Dendritic cell treated with granulocyte-macrophage colony-stimulating factor and Interleukin-4, amounts not matched to agents 40 ng/mL and 50 ng/mL, for 4 days (primary cell): ENCODE results near the gene EMC1.
"Not testable (repeated sequence)": the region's sequence is repeated elsewhere in the genome, so short reads cannot be mapped to it uniquely, and the experiment has no call there.

Experiments used
- H3K27ac Mint-ChIP-seq: one replicate; pipeline ENCODE4 v1.8.0; 2022; ENCODE audit warnings: mild to moderate bottlenecking, mixed read lengths
- H3K27me3 Mint-ChIP-seq: one replicate; pipeline ENCODE4 v1.8.0; 2022; ENCODE audit warnings: mild to moderate bottlenecking, mixed read lengths
- H3K36me3 Mint-ChIP-seq: one replicate; pipeline ENCODE4 v1.8.0; 2022; ENCODE audit warnings: low read depth, mixed read lengths
- H3K4me1 Mint-ChIP-seq: one replicate; pipeline ENCODE4 v1.8.0; 2022; ENCODE audit warnings: low read depth, mixed read lengths
- H3K4me3 Mint-ChIP-seq: one replicate; pipeline ENCODE4 v1.8.0; 2022; ENCODE audit warnings: mild to moderate bottlenecking, moderate library complexity, mixed read lengths
- H3K9me3 Mint-ChIP-seq: one replicate; pipeline ENCODE4 v1.8.0; 2022; ENCODE audit warnings: mixed read lengths
- intact Hi-C: fragments of 100-400 bp; cut with micrococcal nuclease; formaldehyde crosslinking; loops from one replicate; pipeline ENCODE4 v1.15.0; 2022

The EMC1 gene

DNA sequence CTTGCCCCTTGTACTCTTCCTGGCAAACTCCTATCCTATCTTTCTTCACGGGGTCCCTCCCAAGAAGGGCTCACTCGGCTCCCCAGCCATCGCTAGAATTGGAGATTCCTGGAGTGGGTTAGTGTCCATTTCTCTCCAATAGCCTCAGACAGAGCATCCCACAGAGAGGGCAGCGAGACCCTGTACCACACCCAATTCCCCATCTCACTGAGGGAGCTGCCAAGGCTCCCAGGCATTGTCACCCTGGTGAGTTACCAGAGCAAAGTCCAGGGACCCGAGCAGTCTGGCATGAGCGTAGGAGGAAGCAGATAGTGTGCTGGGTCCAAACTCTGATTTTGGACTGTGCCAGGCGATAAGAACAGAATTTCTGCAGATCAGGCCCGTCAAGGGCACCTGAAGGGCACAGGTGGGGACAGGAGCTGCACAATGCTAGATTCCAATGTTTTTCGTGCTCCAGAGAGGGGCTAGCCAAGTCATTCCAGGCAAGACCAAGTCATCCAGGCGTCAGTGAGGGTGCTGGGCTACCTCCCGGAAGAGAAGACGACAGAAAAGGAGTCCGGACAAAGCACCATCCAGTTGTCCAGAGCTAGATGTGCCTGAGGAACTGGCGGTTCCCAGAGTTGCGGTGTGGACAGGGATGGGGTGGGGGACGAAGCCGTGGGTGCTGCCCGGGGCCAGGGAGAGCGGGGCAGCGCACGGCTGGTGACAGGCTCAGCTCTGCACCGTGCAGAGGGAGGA, 22.0 kb upstream of the EMC1 start:
- Mint-ChIP-seq H3K36me3 (no peaks in the 10 kb centered on the region), H3K4me3 (peak overlapping the region; percentile 21), H3K27me3 (peaks cover 33% of the 10 kb centered on the region), H3K9me3 (peaks cover 8% of the 10 kb centered on the region), H3K27ac (no peak overlapping the region), H3K4me1 (peaks cover 10% of the 10 kb centered on the region)
- intact Hi-C loops: no loop called here

GRCh38 chr1:19272064-19272463, 20.7 kb upstream of the EMC1 start:
- Mint-ChIP-seq H3K27ac (no peak overlapping the region), H3K27me3 (peaks cover 33% of the 10 kb centered on the region), H3K4me1 (peaks cover 10% of the 10 kb centered on the region), H3K9me3 (peaks cover 8% of the 10 kb centered on the region), H3K4me3 (no peak overlapping the region), H3K36me3 (no peaks in the 10 kb centered on the region)
- intact Hi-C loops: no loop called here

- H3K36me3 Mint-ChIP-seq, H3K9me3 Mint-ChIP-seq, H3K4me3 Mint-ChIP-seq, H3K27ac Mint-ChIP-seq, intact Hi-C loops, H3K4me1 Mint-ChIP-seq: not testable (repeated sequence)
- H3K27me3 Mint-ChIP-seq: peaks cover 29% of the 10 kb centered on the region
Observed at GRCh38 chr1:19270343-19270730, 19.0 kb upstream of the EMC1 start.

DNA sequence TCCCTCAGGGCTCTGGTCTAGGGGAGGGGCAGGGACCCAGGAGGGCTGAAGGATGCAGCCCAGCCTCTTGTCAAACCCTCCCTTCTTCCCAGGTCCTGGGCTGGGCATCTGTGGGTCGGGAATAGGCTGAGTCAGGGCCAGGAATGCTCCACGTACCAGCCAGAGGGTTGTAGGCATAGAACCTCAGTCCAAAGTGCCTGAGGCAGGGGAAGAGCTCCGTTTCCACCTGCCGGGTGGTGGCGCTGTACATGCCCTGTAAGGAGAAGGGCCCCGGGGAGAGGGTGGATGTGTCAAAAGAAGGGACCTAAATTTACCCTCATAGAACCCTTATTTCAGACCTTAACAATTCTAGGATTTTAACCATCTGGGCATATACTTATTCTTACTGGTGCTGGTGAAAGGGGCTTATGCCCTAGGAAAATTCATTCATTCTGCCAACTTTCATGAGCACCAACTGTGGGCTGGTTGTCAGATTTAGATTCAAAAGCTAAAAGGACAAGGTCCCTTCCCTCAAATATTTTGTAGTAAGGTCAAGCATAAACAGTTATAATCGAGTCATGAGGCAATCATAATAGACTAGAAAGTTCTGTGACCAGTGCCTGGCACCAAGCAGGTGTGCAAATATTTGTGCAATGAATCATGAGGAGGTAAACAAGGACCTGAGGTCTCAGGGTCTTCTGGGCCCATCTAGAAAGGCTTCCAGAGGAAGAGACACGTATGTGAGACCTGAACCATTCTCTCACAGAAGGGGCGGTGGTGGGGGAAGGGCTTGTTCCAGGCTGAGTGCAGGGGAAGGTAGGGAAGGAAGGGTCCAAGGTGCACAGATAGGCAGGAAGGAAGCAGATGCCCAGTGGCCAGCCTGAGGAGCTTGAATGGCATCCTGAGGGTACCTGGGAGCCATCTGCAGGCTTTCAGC, 18.4 kb upstream of the EMC1 start:
- H3K9me3 Mint-ChIP-seq, intact Hi-C loops, H3K27ac Mint-ChIP-seq: not testable (repeated sequence)

GRCh38 chr1:19268445-19268844, 17.1 kb upstream of the EMC1 start:
- peaks cover 1% of the 10 kb centered on the region for H3K4me1 Mint-ChIP-seq
- peaks cover 11% of the 10 kb centered on the region for H3K27me3 Mint-ChIP-seq
- intact Hi-C loops: no loop called here
- H3K36me3 Mint-ChIP-seq: no peaks in the 10 kb centered on the region
- no peaks in the 10 kb centered on the region for H3K9me3 Mint-ChIP-seq
- no peak overlapping the region for H3K27ac Mint-ChIP-seq
- H3K4me3 Mint-ChIP-seq: no peak overlapping the region

More for the DNA sequence above, 18.4 kb upstream of the EMC1 start:
- H3K4me3 Mint-ChIP-seq, H3K36me3 Mint-ChIP-seq, H3K4me1 Mint-ChIP-seq: not testable (repeated sequence)
- peaks cover 24% of the 10 kb centered on the region for H3K27me3 Mint-ChIP-seq

DNA sequence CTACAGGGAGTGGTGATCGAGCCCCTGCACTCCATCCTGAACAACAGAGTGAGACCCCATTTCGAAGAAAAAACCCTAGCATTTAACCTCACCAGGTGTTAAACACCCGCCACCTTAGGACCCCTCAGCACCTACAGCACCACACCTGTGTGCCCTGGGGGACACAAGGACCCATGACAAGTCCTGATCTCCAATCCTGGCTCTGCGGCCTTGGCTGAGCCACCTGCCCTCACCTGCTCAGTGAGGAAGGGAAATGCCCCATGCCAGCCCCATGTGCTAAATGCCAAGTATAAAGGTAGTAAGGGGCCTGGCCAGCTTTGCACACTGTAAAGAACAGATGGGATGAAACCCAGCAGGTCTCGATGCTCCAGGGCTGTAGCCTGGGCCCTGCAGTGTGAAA, 11.4 kb upstream of the EMC1 start:
- Mint-ChIP-seq H3K27ac (no peak overlapping the region), H3K9me3 (no peaks in the 10 kb centered on the region), H3K27me3 (no peaks in the 10 kb centered on the region), H3K4me3 (no peak overlapping the region), H3K36me3 (peaks cover 30% of the 10 kb centered on the region), H3K4me1 (peaks cover 16% of the 10 kb centered on the region)
- intact Hi-C loops: no loop called here

GRCh38 chr1:19262047-19262446, 10.7 kb upstream of the EMC1 start:
- Mint-ChIP-seq H3K4me3 (no peak overlapping the region), H3K9me3 (no peaks in the 10 kb centered on the region), H3K27ac (no peak overlapping the region), H3K4me1 (peaks cover 23% of the 10 kb centered on the region), H3K27me3 (no peaks in the 10 kb centered on the region), H3K36me3 (peaks cover 37% of the 10 kb centered on the region)
- intact Hi-C loops: no loop called here

DNA sequence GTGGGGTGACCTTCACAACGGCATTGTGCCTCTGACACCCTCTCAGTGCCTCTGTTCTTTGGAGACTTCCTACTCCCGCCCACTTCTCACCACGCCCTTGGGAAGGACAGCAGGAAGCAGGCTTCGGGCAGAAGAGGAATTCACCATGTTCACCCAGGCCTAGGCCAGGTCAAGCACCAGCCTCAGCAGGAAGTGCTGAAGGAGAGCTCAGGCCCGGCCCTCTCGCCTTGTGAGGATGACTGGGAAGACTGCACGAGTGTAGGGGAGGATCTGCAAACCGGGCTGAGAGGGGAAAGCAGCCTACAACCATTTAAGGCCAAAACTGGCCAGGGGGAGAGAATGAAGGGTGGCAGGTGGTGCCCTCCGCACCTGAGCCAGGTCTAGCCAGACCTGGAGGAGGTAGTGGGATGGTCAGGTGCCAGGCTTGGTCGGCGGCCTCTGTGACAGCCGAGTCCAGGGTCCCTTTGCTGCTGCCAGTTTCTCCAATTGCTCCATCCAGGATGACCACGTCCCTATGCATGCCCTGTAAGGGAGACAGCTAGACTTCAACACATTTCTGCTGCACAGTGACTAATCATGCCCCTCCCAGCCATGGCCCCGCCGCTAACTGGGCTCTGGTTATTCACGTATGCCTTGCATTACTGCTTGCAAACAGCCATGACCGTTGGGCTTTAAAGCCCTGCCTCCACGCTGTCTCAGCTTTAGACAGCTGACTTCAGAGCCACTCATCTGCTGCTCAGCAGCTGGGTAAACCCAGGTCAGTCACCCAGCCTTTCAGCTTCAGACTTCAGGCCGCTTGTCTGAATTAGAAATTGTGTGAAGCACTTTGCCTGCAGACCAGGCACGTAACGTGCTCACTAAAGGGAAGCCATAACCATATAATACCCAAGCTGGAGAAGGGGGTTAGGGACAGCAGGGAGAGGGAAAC, 9.2 kb upstream of the EMC1 start:
- H3K27me3 Mint-ChIP-seq: no peaks in the 10 kb centered on the region
- H3K27ac Mint-ChIP-seq: peak overlapping the region; percentile 50
- no peaks in the 10 kb centered on the region for H3K9me3 Mint-ChIP-seq
- intact Hi-C loops: no loop called here
- H3K4me1 Mint-ChIP-seq: peaks cover 30% of the 10 kb centered on the region
- no peak overlapping the region for H3K4me3 Mint-ChIP-seq
- peaks cover 53% of the 10 kb centered on the region for H3K36me3 Mint-ChIP-seq

DNA sequence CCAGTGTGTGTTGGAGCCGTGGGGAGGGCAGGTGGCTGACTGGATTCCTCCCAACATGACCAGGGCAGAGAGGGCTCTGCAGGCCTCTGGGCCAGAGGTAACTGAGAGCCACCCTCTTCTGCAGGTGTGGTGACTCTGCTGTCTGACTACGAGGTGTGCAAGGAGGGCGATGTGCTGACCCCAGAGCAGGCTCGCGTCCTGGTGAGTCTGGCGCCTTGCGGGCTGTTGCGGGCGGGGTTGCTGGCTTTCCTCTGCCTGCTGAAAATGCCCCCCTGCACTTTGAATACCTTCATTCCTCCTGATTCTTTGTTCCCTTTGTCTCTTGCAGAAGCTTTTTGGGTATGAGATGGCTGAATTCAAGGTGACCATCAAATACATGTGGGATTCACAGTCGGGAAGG, 7.0 kb upstream of the EMC1 start:
- H3K27me3 Mint-ChIP-seq: no peaks in the 10 kb centered on the region
- H3K36me3 Mint-ChIP-seq: peaks cover 64% of the 10 kb centered on the region
- no peaks in the 10 kb centered on the region for H3K9me3 Mint-ChIP-seq
- no peak overlapping the region for H3K4me3 Mint-ChIP-seq
- peaks cover 42% of the 10 kb centered on the region for H3K4me1 Mint-ChIP-seq
- intact Hi-C loops: no loop called here
- H3K27ac Mint-ChIP-seq: peak overlapping the region; percentile 73

- Mint-ChIP-seq H3K4me3 (no peak overlapping the region), H3K27ac (peak overlapping the region; percentile 73), H3K27me3 (no peaks in the 10 kb centered on the region), H3K9me3 (no peaks in the 10 kb centered on the region), H3K4me1 (peaks cover 51% of the 10 kb centered on the region), H3K36me3 (peaks cover 64% of the 10 kb centered on the region)
- intact Hi-C loops: no loop called here
Observed at GRCh38 chr1:19257178-19257914, 6.0 kb upstream of the EMC1 start.

DNA sequence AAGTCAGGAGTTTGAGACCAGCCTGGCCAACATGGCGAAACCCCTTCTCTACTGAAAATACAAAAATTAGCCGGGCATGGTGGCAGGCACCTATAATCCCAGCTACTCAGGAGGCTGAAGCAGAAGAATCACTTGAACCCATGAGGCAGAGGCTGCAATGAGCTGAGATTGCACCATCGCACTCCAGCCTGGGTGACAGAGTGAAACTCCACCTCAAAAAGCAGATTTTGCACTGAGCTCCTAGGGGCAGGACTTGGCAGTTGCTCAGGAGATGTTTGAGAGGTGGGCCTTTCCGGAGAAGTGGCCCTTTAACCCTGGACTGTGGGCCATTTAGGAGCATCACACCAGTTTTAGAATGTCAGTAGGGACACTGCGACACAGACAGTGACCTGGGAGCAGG, 5.0 kb upstream of the EMC1 start:
- H3K4me1 Mint-ChIP-seq: peaks cover 56% of the 10 kb centered on the region
- peaks cover 75% of the 10 kb centered on the region for H3K36me3 Mint-ChIP-seq
- H3K27me3 Mint-ChIP-seq, H3K9me3 Mint-ChIP-seq, H3K4me3 Mint-ChIP-seq, intact Hi-C loops: not testable (repeated sequence)
- peak overlapping the region; percentile 73 for H3K27ac Mint-ChIP-seq

GRCh38 chr1:19255288-19255687, 4.0 kb upstream of the EMC1 start:
- Mint-ChIP-seq H3K36me3 (peaks cover 74% of the 10 kb centered on the region), H3K4me1 (peaks cover 55% of the 10 kb centered on the region), H3K27me3 (no peaks in the 10 kb centered on the region), H3K9me3 (no peaks in the 10 kb centered on the region), H3K4me3 (no peak overlapping the region), H3K27ac (no peak overlapping the region)
- intact Hi-C loops: no loop called here

GRCh38 chr1:19254416-19254815, 3.1 kb upstream of the EMC1 start:
- intact Hi-C loops: loop anchor here (5.0 kb wide), 1 partner anchor 42 kb away; the partner anchor contains the start of gene UBR4
- H3K27me3 Mint-ChIP-seq: no peaks in the 10 kb centered on the region
- no peaks in the 10 kb centered on the region for H3K9me3 Mint-ChIP-seq
- no peak overlapping the region for H3K4me3 Mint-ChIP-seq
- no peak overlapping the region for H3K27ac Mint-ChIP-seq
- H3K36me3 Mint-ChIP-seq: peaks cover 65% of the 10 kb centered on the region
- H3K4me1 Mint-ChIP-seq: peaks cover 48% of the 10 kb centered on the region
